OCI-LY3 (cell line): ENCODE data around the gene ARHGAP26.

Source experiments
- CTCF ChIP-seq: fragments of 200-600, 300-600 bp; sonication (generic); IDR thresholded peaks from 2 replicates; pipeline ENCODE4 v1.5.1; 2014; ENCODE audit warnings: antibody characterized with exemption, low read length, low read depth
- EZH2phosphoT487 ChIP-seq: fragments of 200-600 bp; shearing (Covaris generic); IDR thresholded peaks from 2 replicates; pipeline ENCODE4 v1.6.1; 2018; ENCODE audit warnings: antibody characterized with exemption, mixed run types, low read depth

DNA sequence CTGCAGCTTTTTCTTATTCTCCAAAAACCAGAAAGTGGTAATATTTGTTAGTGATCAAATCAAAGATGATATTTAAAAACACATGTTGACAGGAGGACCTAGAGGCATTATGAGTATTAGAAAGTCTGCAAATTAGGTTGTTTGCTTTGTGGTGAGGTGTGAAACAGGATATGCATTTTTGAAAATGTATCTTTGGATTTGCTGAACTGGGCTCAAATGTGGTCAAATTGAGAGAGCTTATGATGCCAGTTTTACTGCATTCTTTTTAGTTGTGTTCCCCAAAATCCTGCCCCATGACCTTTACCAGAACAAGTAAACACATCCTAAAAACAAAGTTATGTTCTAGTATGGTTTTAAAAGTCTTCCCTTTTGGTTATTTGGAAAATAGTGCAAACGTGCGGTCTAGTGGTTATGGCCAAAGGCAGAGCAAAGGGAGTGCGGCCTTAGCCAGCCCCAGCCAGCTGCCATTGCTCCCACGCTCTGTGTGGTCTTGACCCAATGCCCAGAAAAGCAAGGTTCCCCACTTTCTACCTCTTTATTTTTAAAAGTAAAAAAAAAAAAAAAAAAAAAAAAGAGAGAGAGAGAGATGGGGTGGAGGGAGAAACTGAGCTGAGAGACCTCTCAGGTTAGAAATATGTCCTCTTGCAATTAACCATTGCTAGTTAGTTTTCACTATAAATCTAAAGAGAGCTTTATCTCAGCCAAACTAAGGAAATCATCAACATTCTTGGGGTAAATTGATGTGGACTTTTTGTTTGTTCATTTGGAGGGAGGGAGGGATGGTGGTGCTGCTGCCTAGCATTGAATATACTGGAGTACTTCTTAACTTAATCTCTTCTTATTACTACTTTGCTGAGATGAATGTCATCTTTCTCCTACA is 176.6 kb downstream of the ARHGAP26 start:
- no peak for TF ChIP-seq CTCF
- no peak for TF ChIP-seq EZH2phosphoT487
